Occipital lobe (tissue), 2 donors: ENCODE results near the gene ARPC2. TPM values are rescaled to one million over a fixed set of nuclear protein-coding genes. Genes with fewer than 3 reads are reported as not detected.

Experiments
- DNase-seq: peaks from one replicate; lab custom pipeline; 2025; lab: John Stamatoyannopoulos, UW
- total RNA-seq: library from RNA; depleted of rRNA; stranded (reverse); fragments of >200 nt; gene quantifications from one replicate; pipeline ENCODE4 v1.2.3, GENCODE V29; 2014

Gene ARPC2
- total RNA-seq, 1 donor from 2014 or later = 110 TPM

- DNase-seq = no peak
These were observed 625 bp downstream of the ARPC2 start for GRCh38 chr2:218217360-218218267.

GRCh38 chr2:218218268-218219185 lies 1.5 kb downstream of the ARPC2 start:
- DNase-seq = no peak

- DNase-seq = no peak
These were observed 2.9 kb downstream of the ARPC2 start for GRCh38 chr2:218219934-218220333.

- DNase-seq = no peak
These were observed 4.0 kb downstream of the ARPC2 start for GRCh38 chr2:218221000-218221399.

GRCh38 chr2:218223046-218223445 lies 6.1 kb downstream of the ARPC2 start:
- DNase-seq = no peak

- no peak for DNase-seq
These were observed 7.2 kb downstream of the ARPC2 start for GRCh38 chr2:218224186-218224585.

GRCh38 chr2:218226903-218227302 lies 9.9 kb downstream of the ARPC2 start:
- DNase-seq = no peak

GRCh38 chr2:218228366-218229090 lies 11.5 kb downstream of the ARPC2 start:
- DNase-seq = no peak

DNA sequence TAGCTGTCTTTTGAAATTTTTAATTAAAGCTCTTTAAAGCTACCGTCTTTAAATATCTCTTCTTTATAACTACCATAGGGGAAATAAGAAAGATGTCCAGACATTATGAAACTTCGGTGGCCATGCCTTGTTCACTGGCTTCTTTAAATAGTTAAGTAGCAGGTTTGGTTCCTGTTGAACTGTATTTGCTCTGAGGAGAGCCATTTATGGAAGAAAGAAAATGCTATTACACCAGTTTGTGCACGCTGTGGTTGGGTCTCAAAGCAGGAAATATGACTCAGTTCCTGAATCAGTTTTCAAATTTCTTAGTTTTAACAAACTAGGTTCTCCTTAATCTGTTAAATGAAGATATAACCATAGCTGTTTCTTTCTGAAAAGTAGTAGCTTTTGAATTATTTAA lies 12.2 kb downstream of the ARPC2 start:
- DNase-seq = no peak

DNA sequence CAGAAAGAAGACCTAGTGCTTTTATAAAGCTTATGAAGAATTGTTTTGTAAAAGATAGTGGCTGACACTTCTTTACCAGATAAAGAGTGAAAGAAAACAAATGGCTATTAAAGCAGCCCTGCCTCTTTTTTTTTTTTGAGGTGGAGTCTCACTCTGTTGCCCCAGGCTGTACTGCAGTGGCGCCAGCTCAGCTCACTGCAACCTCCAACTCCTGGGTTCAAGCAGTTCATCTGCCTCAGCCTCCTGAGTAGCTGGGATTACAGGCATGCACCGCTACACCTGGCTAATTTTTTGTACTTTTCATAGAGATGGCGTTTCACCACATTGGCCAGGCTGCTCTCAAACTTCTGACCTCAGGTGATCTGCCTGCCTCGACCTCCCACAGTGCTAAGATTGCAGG lies 12.9 kb downstream of the ARPC2 start:
- no peak for DNase-seq

GRCh38 chr2:218230882-218231281 lies 13.9 kb downstream of the ARPC2 start:
- no peak for DNase-seq

- no peak for DNase-seq
These were observed 16.6 kb downstream of the ARPC2 start for GRCh38 chr2:218233543-218233942.

- DNase-seq = no peak
These were observed 17.5 kb downstream of the ARPC2 start for GRCh38 chr2:218234521-218234920.

GRCh38 chr2:218235017-218235416 lies 18.0 kb downstream of the ARPC2 start:
- DNase-seq = no peak

DNA sequence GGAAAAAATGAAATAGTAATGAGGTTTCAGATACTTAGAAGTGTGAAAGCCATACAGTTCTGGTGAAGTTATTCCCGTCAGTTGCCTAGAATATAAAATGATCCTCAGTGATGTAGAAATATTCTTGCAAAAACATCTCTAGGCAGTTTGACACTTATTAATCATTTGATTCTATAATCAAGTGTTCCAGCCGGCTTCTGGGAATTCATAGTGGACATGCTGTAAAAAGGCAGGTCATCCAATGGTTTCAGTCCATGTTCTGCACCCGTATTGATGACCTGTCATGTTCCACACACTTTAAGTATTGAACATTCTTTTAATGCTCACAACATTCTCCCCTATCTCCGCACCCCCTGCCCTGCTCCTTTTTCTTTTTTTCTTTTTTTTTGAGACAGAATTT lies 19.8 kb downstream of the ARPC2 start:
- DNase-seq = no peak

DNA sequence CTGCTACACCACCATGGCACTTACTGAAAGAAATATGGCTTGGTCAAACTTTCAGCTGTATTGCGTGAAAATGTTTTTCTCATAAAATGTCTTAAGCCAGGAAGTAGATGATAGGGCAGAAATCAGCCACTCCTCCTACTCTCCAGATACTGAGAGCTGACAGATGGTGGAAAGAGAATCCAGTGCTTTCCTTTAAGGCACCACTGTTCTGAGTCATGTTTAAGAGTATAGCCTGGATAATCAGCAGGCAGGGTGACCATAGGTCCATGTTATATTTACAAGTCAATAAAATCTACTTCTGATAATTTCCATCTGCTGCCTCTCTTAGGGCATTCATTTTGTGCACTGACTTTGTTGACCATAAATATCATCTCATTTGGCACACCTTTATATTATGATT lies 21.9 kb downstream of the ARPC2 start:
- DNase-seq = no peak

DNA sequence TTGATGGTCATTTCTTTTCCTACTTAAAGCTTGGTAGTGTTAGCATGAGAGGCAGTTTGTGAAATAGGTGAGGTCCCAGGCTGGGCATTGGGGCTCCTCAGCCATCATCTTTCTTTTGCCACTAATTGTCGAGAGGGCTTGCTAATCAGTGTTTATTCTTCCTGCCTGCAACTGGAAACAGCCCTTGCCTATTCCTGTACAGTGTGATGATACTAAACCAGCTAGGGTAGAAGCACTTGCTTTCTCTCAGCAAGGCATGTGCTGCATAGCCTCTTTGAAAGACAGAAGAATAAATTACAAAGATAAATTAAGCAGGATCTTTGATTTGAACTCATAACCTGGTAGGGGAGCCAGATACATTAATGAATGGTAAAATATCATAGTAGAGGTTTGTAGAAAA lies 27.2 kb downstream of the ARPC2 start:
- DNase-seq = no peak

DNA sequence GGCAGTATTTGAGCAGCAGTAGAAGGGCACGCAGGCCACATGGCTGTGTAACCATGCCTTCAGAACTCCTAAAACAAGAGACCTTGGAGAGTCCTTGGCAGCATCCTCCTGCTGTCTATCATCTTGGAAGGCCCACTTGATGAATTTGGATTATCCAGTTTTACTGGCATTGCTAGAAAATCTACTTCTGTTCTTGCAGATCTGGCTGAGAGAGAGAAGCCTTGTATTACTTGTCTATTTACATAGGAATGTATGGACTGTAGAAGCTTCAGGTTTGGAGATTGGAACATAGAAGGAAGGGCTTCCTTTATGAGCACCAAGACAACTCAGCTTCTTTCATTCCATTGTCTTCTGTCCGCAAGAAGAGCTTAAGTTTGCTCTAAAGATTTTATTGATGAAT lies 27.7 kb downstream of the ARPC2 start:
- no peak for DNase-seq

GRCh38 chr2:218245214-218245613 lies 28.2 kb downstream of the ARPC2 start:
- no peak for DNase-seq

GRCh38 chr2:218249691-218250090 lies 32.7 kb downstream of the ARPC2 start:
- DNase-seq = no peak

GRCh38 chr2:218252509-218253231 lies 35.7 kb downstream of the ARPC2 start:
- no peak for DNase-seq
